ENCODE measurements around the gene THY1.
"Not testable (repeated sequence)": the region's sequence is repeated elsewhere in the genome, so short reads cannot be mapped to it uniquely, and the experiment has no call there.

The THY1 gene

GRCh38 chr11:119422809-119423508, at the start of gene THY1:
Gene THY1, minus strand, starts transcription at chr11:119423172. Its CDS starts 2,267 bp downstream, at chr11:119420905.
- no peak for DNase-seq

- no peak for DNase-seq
These were observed 49.3 kb upstream of the THY1 start for GRCh38 chr11:119472186-119472855.

GRCh38 chr11:119471329-119471728, 48.4 kb upstream of the THY1 start:
- DNase-seq, result no peak

GRCh38 chr11:119470317-119471291, 47.6 kb upstream of the THY1 start:
- DNase-seq, result no peak

GRCh38 chr11:119469506-119469905, 46.5 kb upstream of the THY1 start:
- DNase-seq, result no peak

GRCh38 chr11:119468511-119468910, 45.5 kb upstream of the THY1 start:
- no peak for DNase-seq

GRCh38 chr11:119461229-119461963, 38.4 kb upstream of the THY1 start:
- DNase-seq, result no peak

- no peak for DNase-seq
These were observed 37.6 kb upstream of the THY1 start for GRCh38 chr11:119460582-119460981.

- no peak for DNase-seq
These were observed 37.1 kb upstream of the THY1 start for GRCh38 chr11:119460097-119460496.

- DNase-seq, result no peak
These were observed 36.5 kb upstream of the THY1 start for GRCh38 chr11:119459293-119459976.

GRCh38 chr11:119455708-119456107, 32.7 kb upstream of the THY1 start:
- not testable (repeated sequence) for DNase-seq

- not testable (repeated sequence) for DNase-seq
These were observed 32.3 kb upstream of the THY1 start for GRCh38 chr11:119455241-119455640.

- no peak for DNase-seq
These were observed 30.9 kb upstream of the THY1 start for GRCh38 chr11:119453881-119454280.

- DNase-seq, result no peak
These were observed 27.8 kb upstream of the THY1 start for GRCh38 chr11:119450590-119451326.

- DNase-seq, result no peak
These were observed 26.5 kb upstream of the THY1 start for GRCh38 chr11:119449498-119449897.

GRCh38 chr11:119448380-119448779, 25.4 kb upstream of the THY1 start:
- no peak for DNase-seq

GRCh38 chr11:119447664-119448242, 24.8 kb upstream of the THY1 start:
- DNase-seq, result no peak

GRCh38 chr11:119446871-119447663, 24.1 kb upstream of the THY1 start:
- DNase-seq, result no peak

- no peak for DNase-seq
These were observed 23.5 kb upstream of the THY1 start for GRCh38 chr11:119446434-119446833.

GRCh38 chr11:119445850-119446249, 22.9 kb upstream of the THY1 start:
- no peak for DNase-seq

Measured in CD4-positive, alpha-beta T cell treated with Interleukin-15 for 1 hour (primary cell).